Measurements from ENCODE around the gene ZNF512B.

ZNF512B gene

DNA sequence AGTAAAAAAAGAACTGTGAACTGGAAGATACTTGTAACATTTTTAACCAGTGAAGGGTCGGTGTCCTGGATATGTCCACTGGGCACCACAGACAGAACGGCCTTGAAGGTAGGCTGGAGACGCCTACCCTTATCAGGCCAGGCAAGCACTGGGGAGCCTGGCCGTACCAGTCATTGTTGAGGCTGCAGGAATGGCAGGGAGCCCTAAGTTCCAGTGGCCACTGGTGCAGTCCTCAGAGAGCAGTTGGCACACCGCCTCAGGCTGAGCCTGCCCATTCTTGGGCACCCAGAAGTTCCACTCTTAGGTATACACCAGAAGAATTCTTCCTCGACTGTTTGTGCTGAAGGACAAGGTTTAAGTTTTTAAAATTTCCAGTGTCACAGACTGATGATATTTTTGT, 54.3 kb downstream of the ZNF512B start:
- Histone ChIP-seq H3K27me3 (ENCODE audit: insufficient read depth, low read length) (no peaks in the 10 kb centered on the region), H3K36me3 (ENCODE audit: insufficient read depth, low read length) (peaks cover 16% of the 10 kb centered on the region; the same call in 1 of the 2 replicates), H3K4me2 (ENCODE audit: low read length) (no peak overlapping the region), H3K4me1 (ENCODE audit: insufficient read depth, low read length, severe bottlenecking) (peaks cover 53% of the 10 kb centered on the region), H3K79me2 (ENCODE audit: insufficient read depth, low read length) (peaks cover 35% of the 10 kb centered on the region), H2AFZ (ENCODE audit: low read length) (no peak overlapping the region), H3K9me3 (ENCODE audit: low read length) (no peaks in the 10 kb centered on the region), H3K4me3 (ENCODE audit: low read depth, low read length, poor library complexity, severe bottlenecking) (no peak overlapping the region), H3K9ac (ENCODE audit: low read length) (no peak overlapping the region), H3F3A (ENCODE audit: insufficient read depth, low read length) (no peaks in the 10 kb centered on the region), H4K20me1 (ENCODE audit: insufficient read depth, low read length) (no peaks in the 10 kb centered on the region), H3K9me2 (ENCODE audit: low read depth, low read length) (no peaks in the 10 kb centered on the region), H3K27ac (ENCODE audit: low read depth, low read length, poor library complexity, severe bottlenecking) (peak overlapping the region; percentile 44)
- TF ChIP-seq, protein P1, sequence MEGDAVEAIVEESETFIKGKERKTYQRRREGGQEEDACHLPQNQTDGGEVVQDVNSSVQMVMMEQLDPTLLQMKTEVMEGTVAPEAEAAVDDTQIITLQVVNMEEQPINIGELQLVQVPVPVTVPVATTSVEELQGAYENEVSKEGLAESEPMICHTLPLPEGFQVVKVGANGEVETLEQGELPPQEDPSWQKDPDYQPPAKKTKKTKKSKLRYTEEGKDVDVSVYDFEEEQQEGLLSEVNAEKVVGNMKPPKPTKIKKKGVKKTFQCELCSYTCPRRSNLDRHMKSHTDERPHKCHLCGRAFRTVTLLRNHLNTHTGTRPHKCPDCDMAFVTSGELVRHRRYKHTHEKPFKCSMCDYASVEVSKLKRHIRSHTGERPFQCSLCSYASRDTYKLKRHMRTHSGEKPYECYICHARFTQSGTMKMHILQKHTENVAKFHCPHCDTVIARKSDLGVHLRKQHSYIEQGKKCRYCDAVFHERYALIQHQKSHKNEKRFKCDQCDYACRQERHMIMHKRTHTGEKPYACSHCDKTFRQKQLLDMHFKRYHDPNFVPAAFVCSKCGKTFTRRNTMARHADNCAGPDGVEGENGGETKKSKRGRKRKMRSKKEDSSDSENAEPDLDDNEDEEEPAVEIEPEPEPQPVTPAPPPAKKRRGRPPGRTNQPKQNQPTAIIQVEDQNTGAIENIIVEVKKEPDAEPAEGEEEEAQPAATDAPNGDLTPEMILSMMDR (IDR thresholded peaks at IDR 0.05; ENCODE audit: low read length): no peak
- no peak for TF ChIP-seq EZH2 (IDR thresholded peaks at IDR 0.05; ENCODE audit: borderline replicate concordance, low read length)

DNA sequence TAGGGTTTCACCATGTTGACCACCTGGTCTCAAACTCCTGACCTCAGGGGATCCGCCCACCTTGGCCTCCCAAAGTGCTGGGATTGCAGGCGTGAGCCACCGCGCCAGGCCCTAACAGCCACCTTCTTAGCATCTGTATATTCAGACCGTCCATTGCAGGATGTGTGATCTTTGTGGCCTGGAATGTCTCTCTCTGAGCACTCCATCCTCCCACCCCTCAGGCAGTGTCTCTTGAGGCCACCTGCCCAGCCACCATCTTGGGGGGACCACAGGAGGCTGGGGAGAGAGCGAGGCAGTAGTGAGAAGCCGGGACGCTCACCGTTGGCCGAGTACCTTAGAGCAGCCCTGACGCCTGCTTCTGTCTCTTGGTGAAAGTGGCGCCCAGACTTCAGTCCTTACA, 56.0 kb downstream of the ZNF512B start:
- Histone ChIP-seq H3K79me2 (ENCODE audit: insufficient read depth, low read length) (peaks cover 44% of the 10 kb centered on the region), H3K4me2 (ENCODE audit: low read length) (no peak overlapping the region), H2AFZ (ENCODE audit: low read length) (no peak overlapping the region), H3F3A (ENCODE audit: insufficient read depth, low read length) (no peaks in the 10 kb centered on the region), H3K9me3 (ENCODE audit: low read length) (no peaks in the 10 kb centered on the region), H3K27me3 (ENCODE audit: insufficient read depth, low read length) (no peaks in the 10 kb centered on the region), H3K4me1 (ENCODE audit: insufficient read depth, low read length, severe bottlenecking) (peaks cover 61% of the 10 kb centered on the region), H3K36me3 (ENCODE audit: insufficient read depth, low read length) (peaks cover 11% of the 10 kb centered on the region; the same call in 1 of the 2 replicates), H4K20me1 (ENCODE audit: insufficient read depth, low read length) (no peaks in the 10 kb centered on the region), H3K27ac (ENCODE audit: low read depth, low read length, poor library complexity, severe bottlenecking) (no peak overlapping the region), H3K9ac (ENCODE audit: low read length) (no peak overlapping the region), H3K9me2 (ENCODE audit: low read depth, low read length) (no peaks in the 10 kb centered on the region), H3K4me3 (ENCODE audit: low read depth, low read length, poor library complexity, severe bottlenecking) (no peak overlapping the region)
- TF ChIP-seq, protein P1 (IDR thresholded peaks at IDR 0.05; ENCODE audit: low read length): no peak
- TF ChIP-seq EZH2 (IDR thresholded peaks at IDR 0.05; ENCODE audit: borderline replicate concordance, low read length): no peak

DNA sequence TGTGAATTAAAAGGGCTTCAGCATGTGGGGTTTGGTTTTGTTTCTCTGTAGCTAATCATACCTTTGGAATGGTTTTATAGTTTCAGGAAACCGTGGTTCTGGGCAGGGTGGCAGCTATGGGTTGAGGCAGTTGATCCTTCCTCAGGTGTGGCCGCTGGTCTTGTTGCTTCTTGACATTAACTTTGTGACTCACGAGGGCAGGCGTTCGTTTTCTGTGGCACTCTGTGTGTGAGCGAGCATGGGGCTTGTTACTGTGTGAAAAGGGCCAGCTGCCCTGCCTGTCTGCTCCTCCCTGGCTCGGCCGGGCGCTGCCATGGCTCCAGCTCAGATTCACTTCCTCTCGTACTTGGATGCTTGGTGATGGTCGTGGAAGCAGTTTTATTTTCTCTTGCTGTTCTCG, 58.6 kb downstream of the ZNF512B start:
- peaks cover 40% of the 10 kb centered on the region for H3K4me1 ChIP-seq (ENCODE audit: insufficient read depth, low read length, severe bottlenecking)
- TF ChIP-seq, protein P1 (IDR thresholded peaks at IDR 0.05; ENCODE audit: low read length): no peak
- no peak for TF ChIP-seq EZH2 (IDR thresholded peaks at IDR 0.05; ENCODE audit: borderline replicate concordance, low read length)
- H3K4me3 ChIP-seq (ENCODE audit: low read depth, low read length, poor library complexity, severe bottlenecking): peak overlapping the region; percentile 17
- peak overlapping the region; percentile 41 for H3K4me2 ChIP-seq (ENCODE audit: low read length)
- no peaks in the 10 kb centered on the region for H3F3A ChIP-seq (ENCODE audit: insufficient read depth, low read length)
- H2AFZ ChIP-seq (ENCODE audit: low read length): no peak overlapping the region
- H3K36me3 ChIP-seq (ENCODE audit: insufficient read depth, low read length): peaks cover 10% of the 10 kb centered on the region; the same call in 1 of the 2 replicates
- no peaks in the 10 kb centered on the region for H3K9me2 ChIP-seq (ENCODE audit: low read depth, low read length)
- H3K27ac ChIP-seq (ENCODE audit: low read depth, low read length, poor library complexity, severe bottlenecking): peak overlapping the region; percentile 64
- H4K20me1 ChIP-seq (ENCODE audit: insufficient read depth, low read length): no peaks in the 10 kb centered on the region
- H3K27me3 ChIP-seq (ENCODE audit: insufficient read depth, low read length): no peaks in the 10 kb centered on the region
- H3K9me3 ChIP-seq (ENCODE audit: low read length): no peaks in the 10 kb centered on the region
- H3K9ac ChIP-seq (ENCODE audit: low read length): peak overlapping the region; percentile 5; the same call in 1 of the 2 replicates
- H3K79me2 ChIP-seq (ENCODE audit: insufficient read depth, low read length): peaks cover 58% of the 10 kb centered on the region

Data from OCI-LY1 (cell line).